Frontal cortex (tissue), 4 donors: Measurements from ENCODE around the gene CTDSPL. TPM values are rescaled to one million over a fixed set of nuclear protein-coding genes. Genes with fewer than 3 reads are reported as not detected.

Source experiments
- DNase-seq, 2 donors: peaks; one replicate each; pipeline ENCODE4 v3.0.0; 2012; ENCODE audit warnings: low spot score in 2 of 2
- FAIRE-seq: peaks from 2 replicates; lab custom pipeline; 2012; peaks lifted over from hg19 to GRCh38; lab: Jason Lieb, UNC
- total RNA-seq: library from RNA; depleted of rRNA; stranded (reverse); fragments of >200 nt; gene quantifications from one replicate; pipeline ENCODE4 v1.2.3, GENCODE V29; 2014
- donor health status: control.
- donor health status: control.
- donor health status: control.

The CTDSPL gene
- total RNA-seq, 1 donor from 2014 or later: 15.5 TPM

- DNase-seq: no peak
- no peak for FAIRE-seq
Measured at GRCh38 chr3:37887824-37888223, 26.1 kb downstream of the CTDSPL start.

DNA sequence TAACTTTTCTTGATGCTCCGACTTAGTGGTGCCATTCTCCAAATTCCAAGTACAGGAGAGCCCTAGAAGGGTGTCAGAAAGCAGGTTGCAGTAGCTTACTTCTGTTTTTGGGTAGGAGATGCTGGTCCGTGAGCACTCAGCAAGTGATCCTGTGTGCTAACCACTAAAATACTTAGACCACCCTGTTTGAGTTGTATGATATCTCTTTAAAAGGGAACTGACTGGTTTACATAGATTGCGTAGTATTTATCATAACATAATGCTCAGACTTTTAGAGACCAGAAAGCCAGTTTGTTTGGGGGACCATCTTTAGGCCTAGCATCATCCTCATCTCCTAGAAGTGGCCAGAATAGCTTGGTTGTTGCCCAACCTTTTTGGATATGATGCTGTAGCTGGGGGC lies 26.7 kb downstream of the CTDSPL start:
- no peak for FAIRE-seq

GRCh38 chr3:37890522-37890921 lies 28.8 kb downstream of the CTDSPL start:
- FAIRE-seq: no peak

More for the DNA sequence above, 26.7 kb downstream of the CTDSPL start:
- DNase-seq: no peak

DNA sequence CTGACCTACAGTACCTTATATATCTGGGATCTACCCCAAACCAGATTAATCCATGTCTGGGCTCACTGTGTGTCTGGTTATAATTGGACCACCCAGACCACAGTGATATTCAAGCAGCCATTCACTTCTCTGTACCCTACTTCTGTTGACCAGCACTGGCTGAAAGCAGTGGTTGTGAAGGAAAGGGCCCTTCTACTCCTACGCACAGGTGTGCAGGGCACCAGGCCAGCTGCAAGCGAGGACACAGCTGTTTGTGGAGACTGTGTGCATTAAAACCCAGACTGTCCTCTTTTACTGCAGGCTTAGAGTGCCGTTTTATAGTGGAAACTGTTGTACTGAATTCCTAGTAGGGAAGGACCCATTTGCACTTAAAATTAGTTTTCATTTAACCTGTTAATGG lies 29.5 kb downstream of the CTDSPL start:
- DNase-seq: no peak
- FAIRE-seq: no peak

More at GRCh38 chr3:37890522-37890921, 28.8 kb downstream of the CTDSPL start:
- DNase-seq: no peak

GRCh38 chr3:37892927-37893600 lies 31.4 kb downstream of the CTDSPL start:
- FAIRE-seq (no peak), DNase-seq (peak; percentile 3 to 20)

DNA sequence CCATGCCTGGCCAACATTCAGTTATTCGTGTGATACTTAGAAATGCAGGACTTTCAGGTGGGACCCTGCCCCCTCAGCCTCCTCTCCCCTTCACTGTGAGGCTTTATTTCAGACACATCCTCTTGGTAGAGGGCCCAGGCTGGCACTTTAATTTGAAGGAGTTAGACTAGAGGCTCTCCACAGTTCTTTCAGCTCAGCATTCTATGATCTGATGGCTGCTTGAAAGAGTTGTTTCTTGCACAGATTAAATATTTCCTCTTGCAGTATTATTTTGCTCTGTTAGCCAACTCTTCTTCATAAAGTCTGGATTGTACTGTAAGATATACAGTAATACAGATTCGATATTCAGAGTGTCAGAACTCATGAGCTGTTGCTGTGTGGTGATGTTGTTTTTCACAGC lies 35.1 kb downstream of the CTDSPL start:
- no peak for FAIRE-seq
- no peak for DNase-seq

DNA sequence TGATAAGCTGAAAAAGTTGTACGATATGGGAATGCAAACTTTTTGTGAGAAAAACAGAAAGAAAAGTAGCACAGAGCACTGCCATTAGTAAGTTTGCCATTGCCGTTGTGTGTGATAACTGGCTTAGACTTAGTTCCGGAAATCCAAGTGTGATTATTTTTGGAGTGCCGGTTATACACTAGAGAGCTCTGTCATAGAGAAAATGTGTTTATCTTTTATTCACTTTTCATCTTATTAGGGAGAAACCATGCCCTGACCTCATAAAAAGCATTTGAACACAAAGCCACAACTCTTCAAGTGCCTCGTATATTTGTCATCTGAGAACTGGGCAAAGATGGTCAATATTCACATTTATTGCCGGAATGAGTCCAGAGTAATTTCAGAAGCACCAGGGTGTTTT lies 36.1 kb downstream of the CTDSPL start:
- no peak for DNase-seq
- no peak for FAIRE-seq

GRCh38 chr3:37898424-37898823 lies 36.7 kb downstream of the CTDSPL start:
- no peak for DNase-seq

GRCh38 chr3:37899101-37899707 lies 37.5 kb downstream of the CTDSPL start:
- no peak for FAIRE-seq
- no peak for DNase-seq

More at GRCh38 chr3:37898424-37898823, 36.7 kb downstream of the CTDSPL start:
- FAIRE-seq: no peak

DNA sequence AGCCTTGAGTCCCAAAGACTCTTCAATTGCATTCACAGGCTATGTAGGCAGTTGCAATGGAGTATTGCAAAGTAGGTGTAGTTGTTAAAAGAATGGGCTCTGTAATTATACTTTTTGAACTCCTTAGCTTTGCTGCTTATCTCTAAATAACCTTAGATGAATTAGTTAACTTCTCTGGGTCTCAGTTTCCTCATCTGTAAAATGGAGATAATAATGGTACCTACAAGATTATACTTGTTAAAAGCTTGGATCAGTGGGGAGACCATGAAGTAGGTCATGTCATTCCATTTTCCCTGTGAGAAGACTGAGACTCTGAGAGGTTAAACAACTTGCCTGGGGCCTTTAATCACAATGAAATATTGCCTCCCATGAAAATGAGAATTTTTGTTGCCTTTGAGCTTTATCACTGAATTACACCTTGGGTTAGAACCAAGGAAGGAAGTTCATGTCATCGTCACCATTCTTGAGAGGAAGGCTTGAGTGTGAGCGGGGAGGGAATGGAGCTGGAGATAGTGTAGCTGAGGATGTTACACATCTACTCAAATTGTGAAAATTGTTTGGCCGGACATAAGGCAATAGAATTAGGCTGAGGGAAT lies 38.1 kb downstream of the CTDSPL start:
- FAIRE-seq: no peak
- DNase-seq: no peak

- FAIRE-seq (no peak), DNase-seq (no peak)
Measured at GRCh38 chr3:37901721-37902120, 40.0 kb downstream of the CTDSPL start.

DNA sequence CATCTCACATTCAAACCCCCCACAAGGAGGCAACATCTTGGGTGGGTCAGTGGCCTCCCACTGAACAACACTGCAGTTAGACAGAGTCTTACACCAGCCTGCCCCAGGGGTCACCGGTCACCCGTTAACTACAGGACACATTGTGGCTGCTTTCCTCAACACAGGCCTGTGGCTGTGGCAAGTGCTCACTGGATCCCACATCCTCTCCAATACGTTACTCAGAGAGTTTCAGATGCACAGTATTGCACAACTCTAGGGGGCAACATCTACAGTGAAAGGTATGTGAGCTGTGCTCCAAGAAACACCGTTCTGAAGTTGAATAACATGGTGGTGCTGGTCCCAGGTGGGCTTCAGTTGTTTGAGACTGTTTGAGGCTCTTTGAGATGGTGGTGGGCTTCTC lies 41.0 kb downstream of the CTDSPL start:
- no peak for DNase-seq
- no peak for FAIRE-seq

DNA sequence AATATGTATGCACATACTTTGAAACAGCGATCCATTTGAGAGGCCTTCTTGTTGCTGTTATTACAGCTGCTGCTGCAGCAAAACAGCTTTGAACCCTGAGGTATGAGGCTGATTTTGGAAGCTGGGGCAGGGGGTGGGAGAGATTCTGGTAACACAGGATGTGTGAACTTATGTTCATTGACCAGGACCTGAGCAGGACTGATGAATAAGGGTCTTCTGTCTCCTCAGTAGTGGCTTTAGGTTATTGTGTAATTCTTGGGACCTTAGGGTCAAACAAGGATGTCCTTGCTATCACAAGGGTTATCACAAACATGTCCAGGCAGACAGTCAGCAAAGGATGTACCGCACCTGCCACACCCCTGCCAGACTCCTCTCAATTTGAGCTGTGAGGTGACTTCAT lies 41.6 kb downstream of the CTDSPL start:
- DNase-seq: no peak
- no peak for FAIRE-seq

DNA sequence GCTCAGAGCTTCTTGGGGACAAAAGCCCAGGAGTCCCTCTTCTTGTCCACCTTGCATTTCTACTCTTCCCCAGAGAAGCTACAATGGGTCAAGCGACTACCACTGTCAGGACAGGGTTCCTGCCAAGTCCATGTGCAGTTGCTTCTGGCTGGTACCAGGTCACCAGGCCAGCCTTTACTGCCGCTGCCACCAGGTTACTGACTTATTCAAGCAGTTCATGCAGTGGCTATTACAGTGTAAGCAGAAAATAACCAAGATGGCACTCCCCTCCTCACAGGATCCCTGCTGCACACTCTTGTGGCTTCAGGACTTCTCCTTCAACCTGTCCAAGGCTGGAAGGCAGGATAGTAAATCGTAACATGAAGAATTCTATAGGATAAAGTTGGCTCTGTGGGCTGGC lies 42.1 kb downstream of the CTDSPL start:
- no peak for FAIRE-seq
- DNase-seq: no peak

DNA sequence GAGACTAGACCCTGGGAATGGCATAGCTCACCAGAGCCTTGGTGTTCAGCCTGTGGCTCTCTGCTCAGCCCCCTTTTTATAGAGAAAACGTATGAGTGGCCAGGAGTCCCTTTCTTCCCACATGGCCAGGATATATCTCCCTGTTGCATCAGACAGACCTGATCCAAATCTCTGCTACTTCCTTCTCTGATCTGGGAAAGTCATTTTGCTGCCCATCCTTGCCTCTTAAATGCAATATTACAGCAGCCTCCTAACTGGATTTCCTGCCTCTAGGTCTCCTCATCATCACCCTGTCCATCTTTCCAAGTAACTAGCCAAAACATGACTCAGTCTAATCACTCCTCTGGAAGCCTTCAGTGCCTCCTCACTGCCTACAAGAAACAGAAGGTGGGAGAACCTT lies 42.9 kb downstream of the CTDSPL start:
- DNase-seq (no peak), FAIRE-seq (no peak)

GRCh38 chr3:37905346-37905745 lies 43.7 kb downstream of the CTDSPL start:
- FAIRE-seq (no peak), DNase-seq (no peak)

- no peak for FAIRE-seq
- no peak for DNase-seq
Measured at GRCh38 chr3:37905987-37906674, 44.5 kb downstream of the CTDSPL start.

DNA sequence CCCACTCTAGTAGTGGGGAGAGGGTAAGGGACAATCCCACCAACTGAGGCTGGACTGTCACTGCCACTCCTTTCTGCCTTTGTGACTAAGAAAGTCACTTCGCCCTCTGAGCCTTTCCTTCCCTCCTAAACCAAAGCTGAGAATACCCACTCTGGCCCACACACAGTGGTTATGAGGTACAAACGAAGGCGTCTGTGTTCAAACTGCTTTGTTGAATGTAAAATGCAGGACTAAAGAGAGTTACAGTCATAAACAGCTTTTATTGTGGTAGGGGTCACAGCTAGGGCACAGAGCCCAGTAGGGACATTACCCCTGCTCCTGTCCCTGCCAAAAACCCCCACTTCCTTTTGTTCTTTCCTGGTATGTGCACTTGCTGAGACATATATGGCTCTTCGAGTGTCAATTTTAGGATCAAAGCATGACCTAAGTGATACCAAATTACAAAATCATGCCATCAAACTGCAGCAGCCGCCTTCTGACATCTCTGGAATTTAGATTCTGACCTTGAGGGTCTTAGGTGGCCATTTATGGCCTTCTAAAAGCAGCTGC lies 45.1 kb downstream of the CTDSPL start:
- FAIRE-seq: no peak
- no peak for DNase-seq

DNA sequence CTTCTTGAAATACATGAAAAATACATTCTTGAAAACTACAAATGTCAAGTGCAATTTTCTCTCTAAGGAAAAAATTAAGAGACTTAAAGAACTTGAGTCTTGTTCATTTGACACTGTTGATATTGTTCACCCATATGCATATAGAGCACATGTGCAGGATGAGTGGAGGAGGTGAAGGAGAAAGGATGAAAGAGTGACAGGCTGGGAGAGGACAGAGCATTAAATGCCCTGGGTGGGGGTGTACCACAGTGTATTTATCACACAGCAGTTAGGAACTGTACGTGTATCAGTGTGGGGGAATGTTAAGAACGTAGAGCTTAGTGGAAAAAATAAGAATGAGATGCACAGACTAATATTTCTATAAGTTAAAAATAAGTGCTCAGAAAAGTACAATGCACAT lies 45.7 kb downstream of the CTDSPL start:
- FAIRE-seq: no peak
- no peak for DNase-seq

GRCh38 chr3:37907906-37908305 lies 46.2 kb downstream of the CTDSPL start:
- no peak for DNase-seq
- no peak for FAIRE-seq
